ENCODE data around the gene PRIMA1. TPM values are rescaled to one million over a fixed set of nuclear protein-coding genes. Genes with fewer than 3 reads are reported as not detected.

PRIMA1 gene
- total and polyA plus RNA-seq, 9 of the 15 experiments (the other 6 are each of a cell fraction or from before 2014, with no cell fraction given), result not detected

DNA sequence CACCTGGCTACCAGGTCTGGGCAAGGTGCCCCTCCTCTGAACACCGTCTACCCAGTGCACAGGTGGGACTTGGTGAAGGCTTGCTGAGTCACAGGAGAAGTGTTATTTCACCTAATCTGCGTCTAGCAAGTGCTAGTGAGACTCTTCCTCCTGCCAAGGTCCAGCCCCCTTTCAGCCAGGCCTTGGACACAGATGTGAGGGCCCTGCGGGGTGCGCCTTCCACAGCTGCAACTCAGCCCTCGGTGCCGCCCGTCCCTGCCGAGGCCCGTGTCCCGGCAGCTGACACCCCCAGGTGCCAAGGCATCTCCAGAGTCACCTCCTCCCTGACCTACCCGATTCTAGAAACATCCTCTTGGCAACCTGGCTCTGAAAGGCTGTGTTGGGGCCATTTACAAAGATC, 55.1 kb downstream of the PRIMA1 start:
- no peaks in the 10 kb centered on the region for H4K20me1 ChIP-seq (replicated peaks; ENCODE audit: control insufficient read depth, insufficient read depth, low read length)
- H3K4me2 ChIP-seq (ENCODE audit: insufficient read depth, low read length), result no peak overlapping the region
- TF ChIP-seq ERF (CRISPR knock-in tag; IDR thresholded peaks at IDR 0.05) (no peak), XRCC5 (IDR thresholded peaks at IDR 0.05; ENCODE audit: low read depth, low read length) (no peak), E2F1 (CRISPR knock-in tag; IDR thresholded peaks at IDR 0.05) (no peak), KHSRP (IDR thresholded peaks at IDR 0.05) (no peak), MYC (IDR thresholded peaks at IDR 0.05; ENCODE audit: low read depth, low read length) (no peak), MYC (CRISPR knock-in tag; IDR thresholded peaks at IDR 0.05; ENCODE audit: borderline replicate concordance, low read depth) (no peak), GATAD2B (IDR thresholded peaks at IDR 0.05; ENCODE audit: borderline replicate concordance) (no peak)
- TF ChIP-seq, protein P1, sequence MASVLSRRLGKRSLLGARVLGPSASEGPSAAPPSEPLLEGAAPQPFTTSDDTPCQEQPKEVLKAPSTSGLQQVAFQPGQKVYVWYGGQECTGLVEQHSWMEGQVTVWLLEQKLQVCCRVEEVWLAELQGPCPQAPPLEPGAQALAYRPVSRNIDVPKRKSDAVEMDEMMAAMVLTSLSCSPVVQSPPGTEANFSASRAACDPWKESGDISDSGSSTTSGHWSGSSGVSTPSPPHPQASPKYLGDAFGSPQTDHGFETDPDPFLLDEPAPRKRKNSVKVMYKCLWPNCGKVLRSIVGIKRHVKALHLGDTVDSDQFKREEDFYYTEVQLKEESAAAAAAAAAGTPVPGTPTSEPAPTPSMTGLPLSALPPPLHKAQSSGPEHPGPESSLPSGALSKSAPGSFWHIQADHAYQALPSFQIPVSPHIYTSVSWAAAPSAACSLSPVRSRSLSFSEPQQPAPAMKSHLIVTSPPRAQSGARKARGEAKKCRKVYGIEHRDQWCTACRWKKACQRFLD (CRISPR knock-in tag; IDR thresholded peaks at IDR 0.05), result no peak
- ChIA-PET CTCF (ENCODE audit: low intra/inter-chr PET ratio) (no interaction called here), POLR2A (no interaction called here)
- no peaks in the 10 kb centered on the region; a peak in 2 of 5 replicates for H3K4me1 ChIP-seq (replicated peaks in 1 of 2; ENCODE audit: control insufficient read depth in 2 of 2, insufficient read depth in 2 of 2, low read length in 2 of 2)
- FAIRE-seq, result no peak
- 1% methylated on average over 10 of the region's 11 CpGs for WGBS (ENCODE audit: insufficient coverage, low coverage, missing lambda C conversion rate)
- H2AFZ ChIP-seq (ENCODE audit: low read depth, low read length), result no peak overlapping the region
- no peak overlapping the region for H3K9ac ChIP-seq (ENCODE audit: insufficient read depth in 1 of 2, low read depth in 2 of 2, low read length in 2 of 2)
- intact Hi-C loops (cut with micrococcal nuclease) (no loop called here), in situ Hi-C loops (cut with MboI) (no loop called here)
- H3K27me3 ChIP-seq (ENCODE audit: control insufficient read depth in 2 of 2, insufficient read depth in 2 of 2, low read length in 2 of 2), result peaks cover 0 to 5% of the 10 kb centered on the region in 2 experiments; a peak in 1 of 5 replicates
- H3K4me3 ChIP-seq, result no peak overlapping the region
- no peaks in the 10 kb centered on the region for H3K9me3 ChIP-seq (replicated peaks; ENCODE audit: control insufficient read depth, insufficient read depth, low read depth, low read length)
- no peak for DNase-seq (ENCODE audit: extremely low read depth in 1 of 4, low spot score in 3 of 4)
- no peaks in the 10 kb centered on the region for H3K9me1 ChIP-seq (ENCODE audit: control insufficient read depth, insufficient read depth, low read length)
- no peaks in the 10 kb centered on the region for H3K36me3 ChIP-seq (ENCODE audit: control insufficient read depth, insufficient read depth, low read length)
- no peak for ATAC-seq
- H3K79me2 ChIP-seq (ENCODE audit: control insufficient read depth, insufficient read depth, low read length), result no peaks in the 10 kb centered on the region
- no TSS peak for BruUV-seq (replicated peaks)
- no peak overlapping the region for H3K27ac ChIP-seq (ENCODE audit: extremely low read depth, low read depth, low read length)
